Inflammatory macrophage treated with lipopolysaccharide for 1 hour (primary cell): Measurements from ENCODE around the gene SERHL2.
A peak's percentile ranks its signal among the peaks of the same experiment; 100 is the strongest.
"Not testable (repeated sequence)": the region's sequence is repeated elsewhere in the genome, so short reads cannot be mapped to it uniquely, and the experiment has no call there.

Experiments used
- DNase-seq, 2 donors: peaks; one replicate each; pipeline ENCODE4 v3.0.0-alpha.2; 2020 to 2022

The SERHL2 gene

GRCh38 chr22:42575996-42576574, 22.3 kb downstream of the SERHL2 start:
- DNase-seq = not testable (repeated sequence)

- not testable (repeated sequence) for DNase-seq
These were observed 23.4 kb downstream of the SERHL2 start for GRCh38 chr22:42577141-42577540.

GRCh38 chr22:42577623-42578240, 24.0 kb downstream of the SERHL2 start:
- no peak for DNase-seq

- DNase-seq = not testable (repeated sequence)
These were observed 26.3 kb downstream of the SERHL2 start for GRCh38 chr22:42580040-42580439.

- not testable (repeated sequence) for DNase-seq
These were observed 27.5 kb downstream of the SERHL2 start for GRCh38 chr22:42581194-42581761.

- DNase-seq = peak; percentile 48 to 67
These were observed 28.3 kb downstream of the SERHL2 start for GRCh38 chr22:42581762-42582716.

GRCh38 chr22:42582987-42583386, 29.2 kb downstream of the SERHL2 start:
- DNase-seq = no peak

GRCh38 chr22:42584364-42584940, 30.7 kb downstream of the SERHL2 start:
- no peak for DNase-seq

- DNase-seq = no peak
These were observed 31.3 kb downstream of the SERHL2 start for GRCh38 chr22:42585096-42585495.

- peak; percentile 47 to 60 for DNase-seq
These were observed 32.6 kb downstream of the SERHL2 start for GRCh38 chr22:42586381-42586780.

GRCh38 chr22:42587588-42588175, 33.9 kb downstream of the SERHL2 start:
- peak; percentile 78 to 80 for DNase-seq

GRCh38 chr22:42591987-42592386, 38.2 kb downstream of the SERHL2 start:
- DNase-seq = no peak

- DNase-seq = no peak
These were observed 41.7 kb downstream of the SERHL2 start for GRCh38 chr22:42595434-42595833.

GRCh38 chr22:42596336-42596735, 42.6 kb downstream of the SERHL2 start:
- DNase-seq = no peak

- no peak for DNase-seq
These were observed 43.2 kb downstream of the SERHL2 start for GRCh38 chr22:42596863-42597530.

GRCh38 chr22:42601879-42602465, 48.2 kb downstream of the SERHL2 start:
- no peak for DNase-seq

GRCh38 chr22:42602470-42602869, 48.7 kb downstream of the SERHL2 start:
- DNase-seq = no peak

GRCh38 chr22:42603427-42603826, 49.7 kb downstream of the SERHL2 start:
- DNase-seq = no peak

- no peak for DNase-seq
These were observed 50.6 kb downstream of the SERHL2 start for GRCh38 chr22:42604403-42604802.

- not testable (repeated sequence) for DNase-seq
These were observed 53.9 kb downstream of the SERHL2 start for GRCh38 chr22:42607641-42608040.

GRCh38 chr22:42608136-42608822, 54.5 kb downstream of the SERHL2 start:
- DNase-seq = no peak
